ENCODE results near the gene SLC12A8. TPM values are rescaled to one million over a fixed set of nuclear protein-coding genes. Genes with fewer than 3 reads are reported as not detected.

SLC12A8 gene
- polyA plus RNA-seq, 1 of the 3 experiments (the other 2 are of a cell fraction), result 7.5 TPM

GRCh38 chr3:125163739-125164601, 48.6 kb downstream of the SLC12A8 start:
- Histone ChIP-seq H3K36me3 (replicated peaks in 1 of 2; ENCODE audit: control insufficient read depth in 1 of 2, insufficient read depth in 2 of 2, low read length in 1 of 2) (no peaks in the 10 kb centered on the region), H3K79me2 (ENCODE audit: insufficient read depth) (no peaks in the 10 kb centered on the region), H3K27ac (ENCODE audit: low read depth in 2 of 2, low read length in 1 of 2) (no peak overlapping the region), H3K9me2 (no peaks in the 10 kb centered on the region), H2AFZ (ENCODE audit: low read depth) (no peak overlapping the region), H3K27me3 (ENCODE audit: insufficient read depth) (no peaks in the 10 kb centered on the region), H3F3A (replicated peaks; ENCODE audit: insufficient read depth) (peaks cover 1% of the 10 kb centered on the region), H4K20me1 (ENCODE audit: insufficient read depth) (no peaks in the 10 kb centered on the region), H3K4me2 (no peak overlapping the region), H3K4me1 (ENCODE audit: control insufficient read depth in 1 of 2, insufficient read depth in 2 of 2, low read depth in 1 of 2, low read length in 1 of 2) (peaks cover 0 to 2% of the 10 kb centered on the region in 2 experiments; a peak in 1 of 4 replicates), H3K4me3 (ENCODE audit: low read depth in 2 of 2, low read length in 1 of 2) (no peak overlapping the region), H3K9me3 (no peaks in the 10 kb centered on the region), H3K9ac (no peak overlapping the region)
- TF ChIP-seq TEAD4 (IDR thresholded peaks at IDR 0.05; ENCODE audit: borderline replicate concordance, insufficient read depth), result no peak
- peak; percentile 39; the same call in 1 of the 2 replicates for TF ChIP-seq SMC3 (IDR thresholded peaks at IDR 0.05; ENCODE audit: low read depth, low read length)
- TF ChIP-seq YY1 (IDR thresholded peaks at IDR 0.05; ENCODE audit: low read depth), result no peak
- no peak for TF ChIP-seq IRF3 (IDR thresholded peaks at IDR 0.05; ENCODE audit: low read depth, low read length)
- TF ChIP-seq FOXJ3 (CRISPR knock-in tag; IDR thresholded peaks at IDR 0.05), result no peak
- TF ChIP-seq CTCF (IDR thresholded peaks at IDR 0.05), result peak; percentile 33
- no peak for TF ChIP-seq EZH2phosphoT487 (IDR thresholded peaks at IDR 0.05; ENCODE audit: borderline replicate concordance, low read depth)
- peak; percentile 55 for TF ChIP-seq RAD21 (IDR thresholded peaks at IDR 0.05; ENCODE audit: low read length)
- CTCF ChIA-PET, result interaction anchor here (1.4 to 2.6 kb wide), 3 partner anchors 21 to 169 kb away, joined by 3 to 7 read pairs (median 4); no protein-coding TSS in a partner anchor
- no peak for DNase-seq
- POLR2A ChIA-PET, result no interaction called here
- 74% methylated on average over 8 of the region's 15 CpGs for WGBS (ENCODE audit: low lambda C conversion rate)

- WGBS (ENCODE audit: low lambda C conversion rate), result 93% methylated on average over 12 of the region's 12 CpGs
- ChIA-PET POLR2A (no interaction called here), CTCF (interaction anchor here (1.0 kb wide), 1 partner anchor 29 kb away, joined by 3 read pairs; no protein-coding TSS in a partner anchor)
- Histone ChIP-seq H3K4me3 (ENCODE audit: low read depth in 2 of 2, low read length in 1 of 2) (no peak overlapping the region), H3K9ac (no peak overlapping the region), H3K79me2 (ENCODE audit: insufficient read depth) (no peaks in the 10 kb centered on the region), H3K36me3 (replicated peaks in 1 of 2; ENCODE audit: control insufficient read depth in 1 of 2, insufficient read depth in 2 of 2, low read length in 1 of 2) (no peaks in the 10 kb centered on the region), H3K27me3 (ENCODE audit: insufficient read depth) (no peaks in the 10 kb centered on the region), H3K9me2 (no peaks in the 10 kb centered on the region), H3K4me2 (no peak overlapping the region), H2AFZ (ENCODE audit: low read depth) (no peak overlapping the region), H3K9me3 (no peaks in the 10 kb centered on the region), H4K20me1 (ENCODE audit: insufficient read depth) (no peaks in the 10 kb centered on the region), H3K27ac (ENCODE audit: low read depth in 2 of 2, low read length in 1 of 2) (no peak overlapping the region), H3F3A (replicated peaks; ENCODE audit: insufficient read depth) (no peaks in the 10 kb centered on the region), H3K4me1 (ENCODE audit: control insufficient read depth in 1 of 2, insufficient read depth in 2 of 2, low read depth in 1 of 2, low read length in 1 of 2) (peaks cover 0 to 3% of the 10 kb centered on the region in 2 experiments; a peak in 1 of 4 replicates)
- TF ChIP-seq RFX5 (IDR thresholded peaks at IDR 0.05; ENCODE audit: low read length) (no peak), FOXM1 (IDR thresholded peaks at IDR 0.05; ENCODE audit: low read depth) (no peak), REST (IDR thresholded peaks at IDR 0.05; ENCODE audit: low read depth, low read length) (no peak), EZH2phosphoT487 (IDR thresholded peaks at IDR 0.05; ENCODE audit: borderline replicate concordance, low read depth) (no peak), TAF1 (IDR thresholded peaks at IDR 0.05; ENCODE audit: borderline replicate concordance, low read depth, low read length) (no peak), RCOR1 (IDR thresholded peaks at IDR 0.05; ENCODE audit: low read length) (no peak), NRF1 (IDR thresholded peaks at IDR 0.05; ENCODE audit: low read depth, low read length) (no peak), TCF12 (IDR thresholded peaks at IDR 0.05) (no peak), NFIC (IDR thresholded peaks at IDR 0.05; ENCODE audit: borderline replicate concordance) (no peak), CHD2 (IDR thresholded peaks at IDR 0.05; ENCODE audit: low read length, partially characterized antibody) (no peak), PBX3 (IDR thresholded peaks at IDR 0.05) (no peak)
- DNase-seq, result no peak
Observed at GRCh38 chr3:125161607-125162219, 50.8 kb downstream of the SLC12A8 start.

Measured in SK-N-SH (cell line).